Cardiac fibroblast (primary cell): Measurements from ENCODE around the gene ASTN2.

ENCODE experiments used
- DNase-seq, 2 donors: peaks; one replicate each; pipeline versions ENCODE4 v3.0.0 to v3.0.0-alpha.2; 2010; ENCODE audit warnings: low read depth in 2 of 2
- H3K4me3 ChIP-seq, 2 donors: replicated peaks in 1 of 2; 1 replicate in 1 of 2; 2 replicates in 1 of 2; pipeline ENCODE4 v1.5.1; 2011; ENCODE audit warnings: low read depth in 2 of 2, low read length in 2 of 2, mild to moderate bottlenecking in 2 of 2, moderate library complexity in 1 of 2
- CTCF ChIP-seq: IDR thresholded peaks from one replicate; pipeline ENCODE4 v1.5.1; 2011; ENCODE audit warnings: low read depth, mild to moderate bottlenecking, low read length, inconsistent platforms

Gene ASTN2

GRCh38 chr9:116555119-116555518 is 859.7 kb downstream of the ASTN2 start:
- DNase-seq = no peak
- H3K4me3 ChIP-seq = no peak overlapping the region
- TF ChIP-seq CTCF = no peak

- no peak overlapping the region for H3K4me3 ChIP-seq
- DNase-seq = peak; percentile 75 to 91
- TF ChIP-seq CTCF = no peak
These were observed 864.0 kb downstream of the ASTN2 start for GRCh38 chr9:116550696-116551436.

- no peak overlapping the region for H3K4me3 ChIP-seq
- no peak for TF ChIP-seq CTCF
- peak in 1 of 2 donors; percentile 60 for DNase-seq
These were observed 864.8 kb downstream of the ASTN2 start for GRCh38 chr9:116549786-116550660.

GRCh38 chr9:116549061-116549664 is 865.7 kb downstream of the ASTN2 start:
- peak; percentile 96 to 98 for DNase-seq
- no peak overlapping the region for H3K4me3 ChIP-seq

GRCh38 chr9:116547729-116548426 is 867.0 kb downstream of the ASTN2 start:
- H3K4me3 ChIP-seq = no peak overlapping the region
- no peak for DNase-seq
- TF ChIP-seq CTCF = no peak

More at GRCh38 chr9:116549061-116549664, 865.7 kb downstream of the ASTN2 start:
- no peak for TF ChIP-seq CTCF
